GM18519 (cell line): ENCODE measurements around the gene CLIP3.
"Not testable (repeated sequence)": the region's sequence is repeated elsewhere in the genome, so short reads cannot be mapped to it uniquely, and the experiment has no call there.

Experiments
- ATAC-seq: cut with Tn5 transposase; IDR thresholded peaks from one replicate; pipeline ENCODE4 v1.9.1; 2021; ENCODE audit warnings: mild to moderate bottlenecking, moderate library complexity; ENCODE audit not compliant: unreplicated experiment, low FRiP score

The CLIP3 gene

GRCh38 chr19:36049080-36049698, 16.5 kb upstream of the CLIP3 start:
- ATAC-seq = no peak

- ATAC-seq = no peak
These were observed 15.2 kb upstream of the CLIP3 start for GRCh38 chr19:36047835-36048234.

- no peak for ATAC-seq
These were observed 13.9 kb upstream of the CLIP3 start for GRCh38 chr19:36046443-36047050.

- no peak for ATAC-seq
These were observed 11.3 kb upstream of the CLIP3 start for GRCh38 chr19:36043952-36044351.

GRCh38 chr19:36041831-36042230, 9.2 kb upstream of the CLIP3 start:
- ATAC-seq = no peak

DNA sequence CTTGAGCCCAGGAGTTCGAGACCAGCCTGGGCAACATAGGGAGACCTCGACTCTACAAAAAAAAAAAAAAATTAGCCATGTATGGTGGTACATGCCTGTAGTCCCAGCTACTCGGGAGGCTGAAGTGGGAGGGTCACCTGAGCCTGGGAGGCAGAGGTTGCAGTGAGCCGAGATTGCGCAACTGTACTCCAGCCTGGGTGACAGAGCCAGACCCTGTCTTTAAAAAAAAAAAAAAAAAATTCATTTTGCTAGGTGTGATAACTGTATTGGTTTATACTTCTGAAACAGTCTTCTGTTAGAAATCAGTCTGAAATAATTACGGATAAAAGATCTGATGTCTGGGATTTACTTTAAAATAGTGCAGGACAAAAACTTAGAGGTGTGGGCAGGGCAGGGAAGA, 8.4 kb upstream of the CLIP3 start:
- ATAC-seq = not testable (repeated sequence)

GRCh38 chr19:36040495-36040894, 7.8 kb upstream of the CLIP3 start:
- ATAC-seq = no peak

GRCh38 chr19:36031308-36031707, 1.4 kb downstream of the CLIP3 start:
- no peak for ATAC-seq

- ATAC-seq = no peak
These were observed 2.2 kb downstream of the CLIP3 start for GRCh38 chr19:36030264-36031148.

GRCh38 chr19:36028313-36029041, 4.2 kb downstream of the CLIP3 start:
- no peak for ATAC-seq

DNA sequence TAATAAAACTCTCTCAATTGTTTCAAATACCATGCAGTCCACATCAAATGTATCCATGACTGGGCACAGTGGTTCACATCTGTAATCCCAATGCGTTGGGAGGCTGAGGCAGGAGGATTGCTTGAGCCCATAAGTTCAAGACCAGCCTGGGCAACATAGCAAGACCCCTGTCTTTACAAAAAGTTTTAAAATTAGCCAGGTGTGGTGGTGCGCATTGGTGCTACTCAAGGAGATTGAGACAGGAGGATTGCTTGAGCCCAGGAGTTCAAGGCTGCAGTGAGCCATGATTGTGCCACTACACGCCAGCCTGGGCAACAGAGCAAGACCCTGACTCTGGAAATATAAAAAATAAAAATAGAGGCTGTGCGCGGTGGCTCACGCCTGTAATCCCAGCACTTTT, 5.0 kb downstream of the CLIP3 start:
- ATAC-seq = no peak

DNA sequence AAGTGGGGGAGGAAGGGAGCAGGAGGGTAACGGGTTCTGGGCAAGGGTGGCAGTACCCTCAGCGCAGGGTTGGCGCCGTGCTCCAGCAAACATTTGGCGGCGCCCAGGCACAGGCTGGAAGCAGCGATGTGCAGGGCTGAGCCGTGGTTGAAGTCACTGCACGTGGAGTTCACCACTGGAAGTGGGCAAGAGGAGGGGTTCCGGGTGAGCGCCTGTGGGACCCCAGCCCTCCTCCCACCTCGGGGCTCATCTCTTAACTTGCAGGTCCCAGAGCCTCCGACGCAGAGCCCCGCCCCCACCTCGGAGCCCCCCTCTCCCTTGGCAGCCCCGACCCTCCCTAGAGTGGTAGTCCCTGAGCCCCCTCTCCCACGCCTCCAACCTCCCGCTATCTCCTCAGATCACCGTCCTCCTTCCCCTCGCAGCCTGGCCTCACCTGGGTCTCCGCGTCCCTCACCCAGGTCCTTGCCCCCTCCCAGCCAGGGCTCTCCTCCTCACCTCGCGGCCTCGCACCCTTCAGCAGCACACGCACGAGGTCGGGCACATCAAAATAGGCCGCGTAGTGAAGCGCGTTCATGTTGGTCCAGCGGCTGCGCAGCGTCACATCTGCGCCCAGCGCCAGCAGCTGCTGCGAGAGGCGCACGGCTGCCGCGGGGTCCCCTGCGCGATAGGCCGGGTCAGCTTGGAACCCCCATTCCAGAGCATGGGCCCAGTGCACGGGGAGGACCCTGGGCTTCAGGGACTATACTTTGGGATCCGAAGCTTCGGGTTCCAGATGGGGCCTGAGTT, 6.4 kb downstream of the CLIP3 start:
- ATAC-seq = no peak

GRCh38 chr19:36025541-36025940, 7.1 kb downstream of the CLIP3 start:
- no peak for ATAC-seq

DNA sequence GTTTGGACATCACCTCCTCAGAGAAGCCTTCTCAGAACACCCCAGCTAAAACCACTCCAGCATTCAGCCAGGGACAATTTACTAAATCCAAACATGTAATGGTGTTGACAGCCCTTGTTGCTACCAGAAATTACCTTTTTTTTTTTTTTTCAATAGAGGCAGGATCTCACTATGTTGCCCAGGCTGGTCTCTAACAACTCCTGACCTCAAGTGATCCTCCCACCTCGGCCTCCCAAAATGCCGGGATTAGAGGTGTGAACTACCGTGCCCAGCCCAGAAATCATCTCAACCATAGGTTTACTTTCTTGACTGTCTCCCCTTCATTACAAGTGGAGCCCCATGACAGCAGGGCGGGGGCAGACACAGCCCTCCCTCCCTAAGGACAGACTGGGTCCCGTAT, 9.2 kb downstream of the CLIP3 start:
- ATAC-seq = no peak

DNA sequence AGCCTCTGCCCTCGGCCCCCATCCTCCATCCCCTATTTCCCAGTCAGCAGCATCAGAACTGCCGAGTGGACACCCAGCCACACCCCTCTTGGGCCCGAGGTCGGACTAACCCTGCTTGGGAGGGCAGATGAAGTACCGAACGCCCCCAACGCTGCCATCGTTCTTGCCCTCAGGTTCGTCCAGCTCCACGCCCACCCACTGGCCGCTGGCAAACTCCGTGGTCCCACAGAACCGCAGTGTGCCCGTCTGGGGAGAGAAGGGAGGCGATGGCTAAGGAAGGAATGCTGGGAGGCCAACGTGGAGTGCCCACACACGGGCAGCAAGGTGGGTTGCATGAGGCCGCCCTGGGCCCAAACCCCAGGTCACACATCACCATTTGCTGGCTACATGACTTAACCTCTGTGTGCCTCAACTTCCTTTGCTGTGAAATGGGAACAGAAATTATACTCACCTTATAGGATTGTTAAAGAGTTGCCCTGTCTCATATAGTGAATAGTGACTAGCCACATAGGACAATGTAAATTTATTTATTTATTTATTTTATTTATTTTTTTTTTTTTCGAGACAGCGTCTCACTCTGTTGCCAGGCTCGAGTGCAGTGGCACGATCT, 13.5 kb downstream of the CLIP3 start:
- ATAC-seq = no peak

- peak; percentile 81 for ATAC-seq
These were observed 18.4 kb downstream of the CLIP3 start, which contains the start of gene ALKBH6 for GRCh38 chr19:36014012-36014924. TSS of gene ALKBH6 (minus strand) at chr19:36014213. CDS start at chr19:36013397, 816 bp downstream.

- no peak for ATAC-seq
These were observed 19.2 kb downstream of the CLIP3 start for GRCh38 chr19:36013280-36014011.

DNA sequence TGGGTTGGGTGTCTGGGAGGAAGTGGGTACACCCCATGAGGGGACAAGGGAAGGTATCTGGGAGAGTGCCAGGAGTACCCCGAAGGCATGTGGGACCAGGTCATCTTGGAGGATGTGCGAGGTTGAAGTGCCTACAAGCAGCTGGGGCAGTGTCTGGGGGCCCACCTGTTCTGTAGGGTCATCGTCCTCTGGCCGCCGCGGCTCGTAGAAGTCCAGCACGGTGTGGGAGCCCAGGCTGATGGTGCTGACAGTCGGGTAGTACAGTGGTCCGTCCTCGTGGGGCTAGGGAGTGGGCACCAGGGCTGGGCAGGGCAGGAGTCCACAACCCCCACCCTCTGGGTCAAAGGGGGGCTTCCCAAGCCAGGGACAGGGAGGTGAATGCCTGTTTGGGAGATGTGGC, 22.3 kb downstream of the CLIP3 start:
- no peak for ATAC-seq
